NCI-H345 treated with DMSO at 0.1 percent for 48 hours (cell line): ENCODE data around the gene CNOT8.
"Not testable (repeated sequence)": the region's sequence is repeated elsewhere in the genome, so short reads cannot be mapped to it uniquely, and the experiment has no call there.

Experiments used
- DNase-seq: peaks from one replicate; lab custom pipeline; 2025; ENCODE audit not compliant: unreplicated experiment; lab: John Stamatoyannopoulos, UW

CNOT8 gene

GRCh38 chr5:154858297-154858971 is at the start of gene CNOT8:
CNOT8 (plus strand) TSS chr5:154858627; CDS start chr5:154863279, 4,652 bp downstream.
- DNase-seq: peak; percentile 96

GRCh38 chr5:154811239-154811638 is 47.2 kb upstream of the CNOT8 start:
- no peak for DNase-seq

GRCh38 chr5:154811653-154812465 is 46.6 kb upstream of the CNOT8 start:
- no peak for DNase-seq

GRCh38 chr5:154813158-154813557 is 45.3 kb upstream of the CNOT8 start:
- DNase-seq: no peak

- no peak for DNase-seq
Measured at GRCh38 chr5:154813736-154814135, 44.7 kb upstream of the CNOT8 start.

GRCh38 chr5:154815025-154815424 is 43.4 kb upstream of the CNOT8 start:
- DNase-seq: no peak

- no peak for DNase-seq
Measured at GRCh38 chr5:154815684-154816247, 42.7 kb upstream of the CNOT8 start.

GRCh38 chr5:154816891-154817492 is 41.4 kb upstream of the CNOT8 start:
- DNase-seq: no peak

- no peak for DNase-seq
Measured at GRCh38 chr5:154817815-154818214, 40.6 kb upstream of the CNOT8 start.

- no peak for DNase-seq
Measured at GRCh38 chr5:154818471-154819116, 39.8 kb upstream of the CNOT8 start.

- DNase-seq: no peak
Measured at GRCh38 chr5:154819546-154819945, 38.9 kb upstream of the CNOT8 start.

- no peak for DNase-seq
Measured at GRCh38 chr5:154820383-154820782, 38.0 kb upstream of the CNOT8 start.

- DNase-seq: not testable (repeated sequence)
Measured at GRCh38 chr5:154822896-154823295, 35.5 kb upstream of the CNOT8 start.

GRCh38 chr5:154823605-154824004 is 34.8 kb upstream of the CNOT8 start:
- no peak for DNase-seq

GRCh38 chr5:154824070-154824469 is 34.4 kb upstream of the CNOT8 start:
- no peak for DNase-seq

- no peak for DNase-seq
Measured at GRCh38 chr5:154829181-154829588, 29.2 kb upstream of the CNOT8 start.

GRCh38 chr5:154829589-154830218 is 28.7 kb upstream of the CNOT8 start:
- DNase-seq: no peak

GRCh38 chr5:154830219-154830595 is 28.2 kb upstream of the CNOT8 start:
- DNase-seq: no peak

- DNase-seq: no peak
Measured at GRCh38 chr5:154830596-154830995, 27.8 kb upstream of the CNOT8 start.

- DNase-seq: no peak
Measured at GRCh38 chr5:154831451-154831850, 27.0 kb upstream of the CNOT8 start.

GRCh38 chr5:154832804-154833203 is 25.6 kb upstream of the CNOT8 start:
- DNase-seq: not testable (repeated sequence)
